HTERT RPE-1 (cell line): ENCODE data around the gene RPS10.

Experiments
- in situ Hi-C: fragments of 300-500 bp; cut with MboI; formaldehyde crosslinking; loops from 4 replicates; pipeline ENCODE4 v1.14.3; 2020; ENCODE audit warnings: low sequenced_read_pairs

The RPS10 gene

DNA sequence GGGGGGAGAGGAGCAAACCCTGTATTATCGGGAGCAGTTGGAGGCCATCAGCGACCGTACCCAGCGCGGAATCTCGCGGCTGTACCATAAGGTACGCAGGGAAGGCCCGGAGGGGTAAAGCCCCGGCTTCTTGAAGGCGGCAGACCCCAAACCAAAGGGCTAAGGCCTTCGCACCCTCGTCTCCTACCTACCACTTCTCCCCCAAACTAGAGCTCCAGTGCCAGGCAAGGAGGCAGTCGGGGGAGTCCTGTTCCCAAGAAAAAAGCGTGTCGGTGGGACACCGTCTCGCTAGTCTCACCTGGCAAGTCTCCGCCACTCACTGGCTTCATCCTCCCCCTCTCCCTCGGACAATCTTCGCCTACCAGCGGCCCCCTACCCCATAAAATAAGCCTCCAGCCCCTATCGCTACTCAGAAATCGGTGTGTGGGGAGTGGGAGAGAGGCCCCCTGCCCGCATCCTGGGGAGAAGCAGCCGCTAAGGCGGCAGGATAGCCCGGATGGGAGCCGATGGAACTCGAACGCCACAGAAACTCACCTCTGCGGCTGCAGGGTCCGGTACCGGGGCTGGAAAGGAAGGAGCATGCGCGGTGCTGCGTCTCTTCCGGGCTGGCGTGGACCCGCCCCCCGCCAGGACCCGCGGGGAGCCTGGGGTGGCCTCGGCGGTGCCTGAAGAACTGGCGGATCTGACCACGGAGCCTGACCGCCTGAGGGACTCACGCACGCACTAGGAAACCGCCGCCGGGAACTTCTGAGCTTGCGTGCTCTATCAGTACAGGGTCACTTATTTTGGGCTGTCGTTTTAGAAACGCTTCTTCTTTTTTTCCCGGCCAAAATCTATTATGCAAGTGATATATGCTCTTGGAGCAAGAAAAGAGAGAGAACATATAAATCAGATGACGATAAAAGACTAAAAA is at the start of gene RPS10:
Gene RPS10, minus strand, starts transcription at position 572 of the 913 bp plus-strand sequence. CDS start 848 bp downstream, outside the sequence.
- in situ Hi-C loops, result no loop called here

DNA sequence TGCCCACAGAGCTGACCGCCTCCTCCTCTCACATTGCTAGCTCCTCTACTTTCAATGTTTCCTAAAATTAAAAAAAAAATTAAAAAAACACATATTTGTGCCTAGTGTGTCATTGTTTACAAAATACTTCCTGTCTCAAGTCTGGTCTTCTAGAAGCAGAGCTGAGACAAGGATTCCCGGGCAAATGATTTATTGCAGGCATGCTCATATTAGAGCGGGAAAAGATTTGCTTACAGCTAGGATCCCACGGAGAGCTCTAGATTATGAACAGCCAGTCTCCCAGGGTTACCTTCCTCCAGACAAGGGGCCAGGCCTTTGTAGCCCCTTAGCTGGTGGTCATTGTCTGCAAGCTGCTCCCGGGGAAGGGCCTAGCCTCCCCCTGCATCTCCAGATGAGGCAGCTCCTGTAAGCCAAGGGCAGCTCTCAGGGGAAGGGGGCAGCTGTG is 49.4 kb upstream of the RPS10 start:
- in situ Hi-C loops, result no loop called here

GRCh38 chr6:34474754-34475153 is 48.9 kb upstream of the RPS10 start:
- in situ Hi-C loops, result no loop called here

DNA sequence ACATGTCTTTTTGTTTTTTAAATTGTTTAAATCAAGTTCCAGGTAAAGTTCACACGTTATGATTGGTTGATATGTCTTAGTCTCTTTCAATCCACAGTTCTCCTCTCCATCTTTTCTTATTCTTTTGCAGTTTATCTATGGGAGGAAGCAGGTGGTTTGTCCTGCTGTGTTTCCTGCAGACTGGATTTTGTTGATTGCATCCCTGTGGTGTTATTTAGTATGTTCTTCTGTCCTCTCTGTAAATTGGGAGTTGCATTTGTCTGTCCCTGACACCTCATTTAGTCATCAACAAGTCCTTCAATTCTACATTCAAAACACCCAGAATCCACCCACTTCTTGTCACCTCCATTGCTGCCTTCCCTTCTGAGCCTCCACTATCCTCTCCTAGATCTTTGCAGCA is 48.1 kb upstream of the RPS10 start:
- in situ Hi-C loops, result no loop called here

- in situ Hi-C loops, result no loop called here
Measured at GRCh38 chr6:34472425-34472824, 46.6 kb upstream of the RPS10 start.

DNA sequence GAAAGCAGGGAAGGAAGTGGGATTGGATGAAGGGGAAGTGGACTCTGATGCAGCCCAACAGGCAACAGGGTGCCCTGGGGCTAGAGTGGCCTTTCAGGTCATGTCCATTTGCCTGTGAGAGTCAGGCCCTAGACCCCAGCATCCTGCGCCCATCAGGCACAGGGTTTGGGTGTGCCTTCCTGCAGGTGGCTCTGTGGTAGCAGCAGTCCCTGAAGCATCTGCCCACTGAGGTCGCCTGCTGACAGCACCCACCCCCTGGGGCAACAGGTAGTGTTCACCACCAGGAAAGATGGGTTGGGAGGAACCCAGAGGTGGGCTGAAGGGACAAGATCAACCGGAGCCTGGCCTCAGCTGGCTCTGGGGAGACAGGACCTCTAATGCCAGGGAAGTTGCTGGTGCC is 43.6 kb upstream of the RPS10 start:
- in situ Hi-C loops, result no loop called here

DNA sequence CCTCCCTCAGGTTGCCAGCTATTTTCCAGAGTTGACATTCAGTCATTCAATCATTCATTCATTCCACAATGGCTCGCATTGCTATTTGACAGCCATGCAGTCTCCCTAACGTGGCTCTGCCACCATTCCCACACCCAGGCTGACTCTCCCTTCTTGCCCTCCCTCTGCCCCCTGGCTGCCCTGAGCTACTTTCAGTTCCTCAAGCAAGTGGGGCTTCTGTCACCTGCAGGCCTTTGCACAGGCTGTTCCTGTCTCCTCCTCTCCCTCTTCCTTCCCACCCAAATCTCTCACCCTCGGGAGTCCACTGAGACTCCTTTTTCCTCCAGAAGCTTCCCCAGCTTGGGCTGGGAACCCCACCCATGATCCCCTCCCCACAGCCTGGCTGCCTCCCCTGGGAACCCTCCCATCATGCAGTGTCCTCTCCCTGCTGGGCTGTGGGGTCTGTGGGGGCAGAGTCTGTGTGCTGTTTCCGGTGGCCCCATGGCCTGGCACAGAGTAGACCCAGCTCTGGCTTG is 42.6 kb upstream of the RPS10 start:
- in situ Hi-C loops, result no loop called here

- in situ Hi-C loops, result no loop called here
Measured at GRCh38 chr6:34466242-34467185, 40.6 kb upstream of the RPS10 start.

GRCh38 chr6:34465531-34466241 is 39.8 kb upstream of the RPS10 start, which contains the start of gene PACSIN1:
Gene PACSIN1, plus strand, starts transcription at chr6:34466076. Its CDS starts 60,230 bp downstream, at chr6:34526306.
- in situ Hi-C loops, result no loop called here

DNA sequence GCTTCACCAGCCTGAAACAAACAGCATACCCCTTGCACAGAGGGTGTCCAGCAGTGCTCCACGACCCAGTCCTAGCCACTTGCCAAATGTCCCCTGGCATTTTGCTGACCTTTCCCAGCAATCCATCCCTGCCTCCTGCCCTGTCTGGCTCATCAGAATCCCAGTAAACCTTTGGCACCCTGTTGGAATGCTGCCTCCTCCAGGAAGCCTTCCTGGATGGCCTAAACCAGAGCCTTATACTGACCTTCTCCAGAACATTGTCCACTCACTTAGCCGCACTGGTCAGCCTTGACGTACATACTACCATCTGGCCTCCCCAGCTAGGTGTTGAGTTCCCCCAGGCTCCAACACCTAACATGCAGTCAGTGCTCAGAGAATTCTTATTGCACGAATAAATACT is 38.0 kb upstream of the RPS10 start:
- in situ Hi-C loops, result no loop called here

GRCh38 chr6:34463299-34463698 is 37.4 kb upstream of the RPS10 start:
- in situ Hi-C loops, result no loop called here

GRCh38 chr6:34462551-34462971 is 36.7 kb upstream of the RPS10 start:
- in situ Hi-C loops, result no loop called here

GRCh38 chr6:34462010-34462409 is 36.1 kb upstream of the RPS10 start:
- in situ Hi-C loops, result no loop called here

- in situ Hi-C loops, result no loop called here
Measured at GRCh38 chr6:34460796-34461507, 35.1 kb upstream of the RPS10 start.

DNA sequence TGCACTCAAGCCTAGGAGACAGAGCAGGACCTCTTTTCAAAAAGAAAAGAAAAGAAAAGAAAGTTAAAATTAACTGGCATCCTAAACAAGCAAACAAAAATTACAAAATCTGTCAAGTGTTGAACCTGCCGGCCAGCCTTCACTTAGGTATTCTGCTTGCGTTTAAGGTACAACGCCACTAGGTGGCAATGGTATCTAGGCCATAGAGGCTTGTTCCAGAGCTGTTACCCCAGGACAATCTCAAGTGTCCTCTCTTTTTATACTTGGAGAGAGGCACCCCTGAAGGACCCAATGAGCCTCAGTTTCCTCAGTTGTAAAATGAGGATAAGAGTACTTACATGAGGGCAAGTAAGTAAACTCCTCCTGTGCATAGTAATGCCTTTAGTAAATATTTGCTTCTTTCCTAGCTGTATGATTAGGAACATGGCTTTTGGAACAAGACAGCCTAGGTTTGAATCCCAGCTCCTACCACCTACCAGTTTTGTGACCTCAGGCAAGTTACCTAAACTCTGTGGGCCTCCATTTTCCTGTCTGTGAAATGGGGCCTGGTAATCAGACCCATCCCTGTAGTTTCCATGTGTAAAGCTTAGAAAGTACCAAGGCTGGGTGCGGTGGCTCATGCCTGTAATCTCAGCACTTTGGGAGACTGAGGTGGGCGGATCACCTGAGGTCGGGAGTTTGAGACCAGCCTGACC is 34.2 kb upstream of the RPS10 start:
- in situ Hi-C loops, result no loop called here

GRCh38 chr6:34457742-34458735 is 32.2 kb upstream of the RPS10 start:
- in situ Hi-C loops, result no loop called here

DNA sequence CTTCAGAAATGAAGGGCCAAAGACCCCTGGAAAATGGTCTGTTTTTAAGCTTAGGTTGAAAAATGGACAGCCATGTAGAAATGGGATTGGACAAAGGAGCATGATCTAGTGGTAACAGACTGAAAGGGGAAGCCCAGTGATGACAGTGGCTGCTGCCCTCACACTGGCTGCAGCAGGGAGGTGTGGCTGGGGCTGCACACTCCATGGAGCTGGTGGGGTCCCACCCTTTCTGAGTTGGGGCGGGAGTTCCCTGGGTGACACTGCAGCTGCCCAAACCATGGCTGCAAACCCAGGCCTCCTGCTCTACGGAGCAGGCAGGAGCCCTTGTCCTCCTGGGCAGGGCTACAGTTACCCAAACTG is 31.5 kb upstream of the RPS10 start:
- in situ Hi-C loops, result no loop called here

DNA sequence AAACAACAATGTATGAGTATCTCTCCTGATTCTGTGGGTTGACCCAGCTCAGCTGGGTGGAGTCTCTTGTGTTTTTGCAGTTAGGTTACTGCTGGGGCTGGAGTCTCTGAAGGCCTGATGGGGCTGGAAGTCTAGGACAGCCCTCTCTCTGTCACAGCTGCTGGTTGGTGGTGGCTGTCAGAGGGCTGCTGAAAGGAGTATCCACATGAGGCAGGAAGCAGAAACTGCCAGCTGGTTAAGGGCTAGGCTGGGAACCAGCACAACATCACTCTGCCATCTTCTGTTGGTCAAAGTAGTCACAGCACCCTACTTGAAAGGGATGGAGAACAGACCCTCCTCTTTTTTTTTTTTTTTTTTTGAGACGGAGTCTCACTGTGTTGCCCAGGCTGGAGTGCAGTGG is 30.0 kb upstream of the RPS10 start:
- in situ Hi-C loops, result no loop called here
